Epithelial cell of esophagus (primary cell): ENCODE data around the gene SLC22A9.
A peak's percentile ranks its signal among the peaks of the same experiment; 100 is the strongest.

Experiments used
- DNase-seq: peaks from one replicate; pipeline ENCODE4 v3.0.0; 2010; ENCODE audit warnings: low read depth
- H3K4me3 ChIP-seq: 2 replicates; pipeline ENCODE4 v1.5.1; 2011; ENCODE audit warnings: mild to moderate bottlenecking, low read length, control low read depth
- TF ChIP-seq, protein P1 (sequence below): IDR thresholded peaks from 2 replicates; pipeline ENCODE4 v1.5.1; 2011; ENCODE audit warnings: low read depth, mild to moderate bottlenecking, low read length, control low read depth, inconsistent platforms; ENCODE audit not compliant: insufficient read depth; ENCODE audit errors: missing control alignments

Gene SLC22A9

DNA sequence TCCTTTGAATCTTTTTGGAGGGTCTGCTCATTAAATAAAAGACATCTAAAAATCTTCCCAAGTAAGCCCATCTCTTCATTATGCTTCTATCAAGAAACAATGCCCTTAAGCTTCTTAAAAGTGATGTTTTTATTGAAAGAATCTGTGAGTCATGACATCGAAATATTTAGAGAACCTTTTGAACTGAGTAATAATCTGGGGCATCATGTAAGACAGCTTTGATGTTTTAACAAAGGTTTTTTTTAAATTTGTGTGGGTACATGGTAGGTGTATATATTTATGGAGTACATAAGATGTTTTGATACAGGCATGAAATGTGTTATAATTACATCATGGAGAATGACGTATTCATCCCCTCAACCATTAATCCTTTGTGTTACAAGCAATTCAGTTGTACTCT, 74.6 kb downstream of the SLC22A9 start:
- no peak for DNase-seq
- TF ChIP-seq, protein P1, sequence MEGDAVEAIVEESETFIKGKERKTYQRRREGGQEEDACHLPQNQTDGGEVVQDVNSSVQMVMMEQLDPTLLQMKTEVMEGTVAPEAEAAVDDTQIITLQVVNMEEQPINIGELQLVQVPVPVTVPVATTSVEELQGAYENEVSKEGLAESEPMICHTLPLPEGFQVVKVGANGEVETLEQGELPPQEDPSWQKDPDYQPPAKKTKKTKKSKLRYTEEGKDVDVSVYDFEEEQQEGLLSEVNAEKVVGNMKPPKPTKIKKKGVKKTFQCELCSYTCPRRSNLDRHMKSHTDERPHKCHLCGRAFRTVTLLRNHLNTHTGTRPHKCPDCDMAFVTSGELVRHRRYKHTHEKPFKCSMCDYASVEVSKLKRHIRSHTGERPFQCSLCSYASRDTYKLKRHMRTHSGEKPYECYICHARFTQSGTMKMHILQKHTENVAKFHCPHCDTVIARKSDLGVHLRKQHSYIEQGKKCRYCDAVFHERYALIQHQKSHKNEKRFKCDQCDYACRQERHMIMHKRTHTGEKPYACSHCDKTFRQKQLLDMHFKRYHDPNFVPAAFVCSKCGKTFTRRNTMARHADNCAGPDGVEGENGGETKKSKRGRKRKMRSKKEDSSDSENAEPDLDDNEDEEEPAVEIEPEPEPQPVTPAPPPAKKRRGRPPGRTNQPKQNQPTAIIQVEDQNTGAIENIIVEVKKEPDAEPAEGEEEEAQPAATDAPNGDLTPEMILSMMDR = no peak
- H3K4me3 ChIP-seq = no peak overlapping the region

DNA sequence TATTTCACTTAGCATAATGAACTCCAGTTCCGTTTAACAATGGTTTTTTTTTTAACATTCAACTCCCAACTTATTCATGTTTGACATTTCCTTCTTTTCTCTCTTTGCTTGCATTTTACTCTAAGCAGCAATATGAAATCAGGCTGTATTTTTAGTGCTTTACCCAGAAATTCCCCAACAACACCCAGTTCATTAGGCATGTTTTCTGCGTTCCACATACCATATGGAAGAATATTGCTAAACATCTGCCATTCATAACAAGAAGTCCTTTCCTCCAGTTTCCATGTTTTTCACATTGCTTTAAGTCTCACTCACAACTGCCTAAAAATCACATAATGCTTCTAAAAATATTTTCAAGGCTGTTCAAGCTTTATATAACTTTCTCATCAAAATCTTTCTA, 75.5 kb downstream of the SLC22A9 start:
- no peak overlapping the region for H3K4me3 ChIP-seq
- no peak for DNase-seq
- TF ChIP-seq, protein P1 = no peak

DNA sequence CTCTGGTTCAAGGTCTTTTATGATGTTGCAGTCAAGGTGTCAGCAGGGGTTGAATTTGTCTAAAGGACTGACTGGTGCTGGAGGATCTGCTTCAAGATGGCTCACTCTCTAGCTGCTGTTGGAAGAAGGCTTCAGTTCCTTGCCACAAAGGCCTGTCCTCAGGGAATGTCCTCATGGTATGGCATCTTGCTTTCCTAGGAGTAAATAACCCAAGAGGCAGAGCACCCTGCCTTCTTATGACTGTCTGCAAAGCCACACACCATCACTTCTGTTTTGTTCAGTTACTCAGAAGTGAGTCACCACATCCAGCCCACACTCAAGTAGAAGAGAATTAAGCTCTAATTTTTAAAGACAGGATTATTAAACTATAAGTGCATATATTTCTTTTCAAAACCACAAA, 76.1 kb downstream of the SLC22A9 start:
- DNase-seq = peak; percentile 69
- H3K4me3 ChIP-seq = no peak overlapping the region
- TF ChIP-seq, protein P1 = no peak

DNA sequence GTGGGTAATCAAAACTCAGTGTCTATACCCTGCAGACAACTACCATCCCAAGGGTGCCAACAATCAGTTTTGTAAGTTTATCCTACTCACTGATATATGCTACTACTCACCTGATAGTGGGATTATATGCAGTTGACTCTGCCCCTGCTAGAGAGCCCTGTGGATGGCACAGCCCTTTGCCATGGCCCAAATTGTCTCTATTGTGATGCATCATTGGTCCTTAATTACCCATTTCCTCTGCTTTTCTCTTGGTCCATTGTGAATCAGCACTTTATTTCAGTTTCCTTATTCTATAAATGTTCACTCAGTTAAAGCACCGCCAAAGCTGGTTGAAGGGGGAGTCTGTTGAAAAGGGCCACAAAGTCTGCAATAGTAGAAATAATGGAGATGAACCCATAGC, 79.1 kb downstream of the SLC22A9 start:
- DNase-seq = no peak
- TF ChIP-seq, protein P1 = no peak

DNA sequence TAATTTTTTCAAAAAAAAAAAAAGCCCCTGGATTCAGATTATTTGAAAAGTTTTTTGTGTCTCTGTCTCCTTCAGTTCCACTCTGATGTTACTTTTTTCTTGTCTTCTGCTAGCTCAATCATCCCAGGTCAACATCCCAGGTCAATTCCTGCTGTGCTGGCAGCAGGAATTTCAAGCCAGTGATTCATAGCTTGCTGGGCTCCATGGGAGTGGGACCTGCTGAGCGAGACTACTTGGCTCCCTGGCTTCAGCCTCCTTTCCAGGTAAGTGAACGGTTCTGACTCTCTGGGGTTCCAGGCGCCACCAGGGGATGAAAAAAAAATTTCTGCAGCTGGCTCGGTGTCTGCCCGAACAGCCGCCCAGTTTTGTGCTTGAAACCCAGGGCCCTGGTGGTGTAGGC, 90.0 kb downstream of the SLC22A9 start:
- DNase-seq = peak; percentile 59
- H3K4me3 ChIP-seq = no peak overlapping the region
- TF ChIP-seq, protein P1 = no peak

More for the DNA sequence above, 79.1 kb downstream of the SLC22A9 start:
- H3K4me3 ChIP-seq = no peak overlapping the region
